ENCODE results near the gene SIRPA.

DNA sequence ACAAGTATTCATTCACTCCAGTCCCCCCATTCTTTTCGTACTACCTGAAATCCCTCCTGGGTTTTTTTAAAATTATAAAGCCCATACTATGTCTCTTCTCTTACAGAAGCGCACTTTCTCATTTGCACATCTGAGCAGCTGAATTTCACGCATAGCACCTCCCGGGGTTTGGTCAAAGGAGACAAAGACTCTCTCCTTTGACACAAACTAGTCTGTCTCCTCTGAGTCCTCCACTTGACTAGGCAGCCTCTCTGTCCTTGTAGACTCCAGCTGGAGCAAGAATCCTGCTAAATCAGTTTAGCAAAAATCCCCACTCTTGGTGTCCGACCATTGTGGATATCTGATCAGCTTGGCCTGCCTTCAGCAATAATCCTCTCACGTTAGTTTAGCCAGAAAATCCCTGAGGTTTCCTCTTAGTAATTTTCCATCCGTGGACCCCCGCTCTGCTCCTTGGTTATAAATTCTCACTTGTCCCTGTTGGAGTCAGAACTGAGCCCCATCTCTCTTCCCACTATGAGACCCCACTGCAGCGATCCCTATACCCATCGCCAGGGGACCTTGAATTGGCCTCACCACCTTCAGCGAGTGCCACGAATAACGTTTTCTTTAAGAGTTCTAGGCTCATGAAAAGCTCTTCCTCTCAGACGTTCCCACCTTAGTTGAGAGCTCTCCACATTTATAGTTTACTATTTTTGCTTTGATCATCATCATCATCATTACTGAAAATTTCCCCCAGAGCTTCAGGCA lies 69.6 kb downstream of the SIRPA start:
- TF ChIP-seq TAF1 (IDR thresholded peaks at IDR 0.05; ENCODE audit: low read depth) (no peak), CREB1 (IDR thresholded peaks at IDR 0.05; ENCODE audit: low read depth) (no peak), TEAD4 (IDR thresholded peaks at IDR 0.05) (no peak), EP300 (IDR thresholded peaks at IDR 0.05; ENCODE audit: borderline replicate concordance) (no peak), YY1 (IDR thresholded peaks at IDR 0.05; ENCODE audit: low read depth) (no peak), NFIC (IDR thresholded peaks at IDR 0.05) (no peak), CEBPB (IDR thresholded peaks at IDR 0.05) (no peak), EGR1 (IDR thresholded peaks at IDR 0.05) (no peak), RAD21 (IDR thresholded peaks at IDR 0.05; ENCODE audit: low read depth) (no peak), TCF12 (IDR thresholded peaks at IDR 0.05; ENCODE audit: low read depth) (no peak), FOXM1 (IDR thresholded peaks at IDR 0.05; ENCODE audit: borderline replicate concordance, low read depth) (no peak)
- TF ChIP-seq, protein P1, sequence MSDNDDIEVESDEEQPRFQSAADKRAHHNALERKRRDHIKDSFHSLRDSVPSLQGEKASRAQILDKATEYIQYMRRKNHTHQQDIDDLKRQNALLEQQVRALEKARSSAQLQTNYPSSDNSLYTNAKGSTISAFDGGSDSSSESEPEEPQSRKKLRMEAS (IDR thresholded peaks at IDR 0.05) = no peak
- TF ChIP-seq, protein P2, sequence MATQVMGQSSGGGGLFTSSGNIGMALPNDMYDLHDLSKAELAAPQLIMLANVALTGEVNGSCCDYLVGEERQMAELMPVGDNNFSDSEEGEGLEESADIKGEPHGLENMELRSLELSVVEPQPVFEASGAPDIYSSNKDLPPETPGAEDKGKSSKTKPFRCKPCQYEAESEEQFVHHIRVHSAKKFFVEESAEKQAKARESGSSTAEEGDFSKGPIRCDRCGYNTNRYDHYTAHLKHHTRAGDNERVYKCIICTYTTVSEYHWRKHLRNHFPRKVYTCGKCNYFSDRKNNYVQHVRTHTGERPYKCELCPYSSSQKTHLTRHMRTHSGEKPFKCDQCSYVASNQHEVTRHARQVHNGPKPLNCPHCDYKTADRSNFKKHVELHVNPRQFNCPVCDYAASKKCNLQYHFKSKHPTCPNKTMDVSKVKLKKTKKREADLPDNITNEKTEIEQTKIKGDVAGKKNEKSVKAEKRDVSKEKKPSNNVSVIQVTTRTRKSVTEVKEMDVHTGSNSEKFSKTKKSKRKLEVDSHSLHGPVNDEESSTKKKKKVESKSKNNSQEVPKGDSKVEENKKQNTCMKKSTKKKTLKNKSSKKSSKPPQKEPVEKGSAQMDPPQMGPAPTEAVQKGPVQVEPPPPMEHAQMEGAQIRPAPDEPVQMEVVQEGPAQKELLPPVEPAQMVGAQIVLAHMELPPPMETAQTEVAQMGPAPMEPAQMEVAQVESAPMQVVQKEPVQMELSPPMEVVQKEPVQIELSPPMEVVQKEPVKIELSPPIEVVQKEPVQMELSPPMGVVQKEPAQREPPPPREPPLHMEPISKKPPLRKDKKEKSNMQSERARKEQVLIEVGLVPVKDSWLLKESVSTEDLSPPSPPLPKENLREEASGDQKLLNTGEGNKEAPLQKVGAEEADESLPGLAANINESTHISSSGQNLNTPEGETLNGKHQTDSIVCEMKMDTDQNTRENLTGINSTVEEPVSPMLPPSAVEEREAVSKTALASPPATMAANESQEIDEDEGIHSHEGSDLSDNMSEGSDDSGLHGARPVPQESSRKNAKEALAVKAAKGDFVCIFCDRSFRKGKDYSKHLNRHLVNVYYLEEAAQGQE (IDR thresholded peaks at IDR 0.05; ENCODE audit: low read depth) = no peak
- TF ChIP-seq, protein P3, sequence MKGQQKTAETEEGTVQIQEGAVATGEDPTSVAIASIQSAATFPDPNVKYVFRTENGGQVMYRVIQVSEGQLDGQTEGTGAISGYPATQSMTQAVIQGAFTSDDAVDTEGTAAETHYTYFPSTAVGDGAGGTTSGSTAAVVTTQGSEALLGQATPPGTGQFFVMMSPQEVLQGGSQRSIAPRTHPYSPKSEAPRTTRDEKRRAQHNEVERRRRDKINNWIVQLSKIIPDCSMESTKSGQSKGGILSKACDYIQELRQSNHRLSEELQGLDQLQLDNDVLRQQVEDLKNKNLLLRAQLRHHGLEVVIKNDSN (IDR thresholded peaks at IDR 0.05) = no peak
